ENCODE measurements around the gene ELK1. TPM values are rescaled to one million over a fixed set of nuclear protein-coding genes. Genes with fewer than 3 reads are reported as not detected.

ELK1 gene
- total RNA-seq, 1 donor from 2014 or later = 29.2 TPM

- Histone ChIP-seq H3K27ac (no peak overlapping the region), H3K9me3 (no peaks in the 10 kb centered on the region), H3K4me1 (no peaks in the 10 kb centered on the region), H3K27me3 (no peaks in the 10 kb centered on the region), H3K4me3 (peak overlapping the region; percentile 14), H3K36me3 (no peaks in the 10 kb centered on the region)
- intact Hi-C loops (cut with DNase I) = no loop called here
- ATAC-seq = peak; percentile 31
- TF ChIP-seq CTCF (IDR thresholded peaks at IDR 0.05) = no peak
- DNase-seq = peak; percentile 64
Measured at GRCh38 chrX:47623540-47624027, 26.8 kb downstream of the ELK1 start.

- intact Hi-C loops (cut with DNase I) = no loop called here
Measured at GRCh38 chrX:47621851-47622250, 28.5 kb downstream of the ELK1 start.

GRCh38 chrX:47620303-47620685 lies 30.1 kb downstream of the ELK1 start:
- no peak for TF ChIP-seq CTCF (IDR thresholded peaks at IDR 0.05)
- H3K4me1 ChIP-seq = no peaks in the 10 kb centered on the region
- no peaks in the 10 kb centered on the region for H3K9me3 ChIP-seq
- no peak for ATAC-seq
- H3K36me3 ChIP-seq = no peaks in the 10 kb centered on the region
- DNase-seq = no peak
- intact Hi-C loops (cut with DNase I) = no loop called here
- H3K4me3 ChIP-seq = no peak overlapping the region
- no peak overlapping the region for H3K27ac ChIP-seq
- H3K27me3 ChIP-seq = no peaks in the 10 kb centered on the region

More at GRCh38 chrX:47621851-47622250, 28.5 kb downstream of the ELK1 start:
- H3K9me3 ChIP-seq = no peaks in the 10 kb centered on the region
- DNase-seq (no peak), ATAC-seq (no peak)
- H3K36me3 ChIP-seq = no peaks in the 10 kb centered on the region
- no peak overlapping the region for H3K27ac ChIP-seq
- H3K27me3 ChIP-seq = no peaks in the 10 kb centered on the region
- no peak for TF ChIP-seq CTCF (IDR thresholded peaks at IDR 0.05)
- no peaks in the 10 kb centered on the region for H3K4me1 ChIP-seq
- no peak overlapping the region for H3K4me3 ChIP-seq

- peak; percentile 88 for DNase-seq
- intact Hi-C loops (cut with DNase I) = no loop called here
- peak; percentile 99 for ATAC-seq
- Histone ChIP-seq H3K4me3 (peak within 1 kb of the TSS; percentile 38), H3K27me3 (no peaks in the 10 kb centered on the region), H3K4me1 (no peaks in the 10 kb centered on the region), H3K36me3 (no peaks in the 10 kb centered on the region), H3K9me3 (no peaks in the 10 kb centered on the region), H3K27ac (no peak within 1 kb of the TSS)
- no peak for TF ChIP-seq CTCF (IDR thresholded peaks at IDR 0.05)
Measured at GRCh38 chrX:47619486-47620302, 30.7 kb downstream of the ELK1 start, which contains the start of gene SYN1. Gene SYN1, minus strand, starts transcription at chrX:47619857. Its CDS starts 129 bp downstream, at chrX:47619728.

- no peaks in the 10 kb centered on the region for H3K27me3 ChIP-seq
- no peak for ATAC-seq
- no peak for TF ChIP-seq CTCF (IDR thresholded peaks at IDR 0.05)
- peak overlapping the region; percentile 38 for H3K4me3 ChIP-seq
- intact Hi-C loops (cut with DNase I) = no loop called here
- no peak overlapping the region for H3K27ac ChIP-seq
- no peaks in the 10 kb centered on the region for H3K4me1 ChIP-seq
- H3K9me3 ChIP-seq = no peaks in the 10 kb centered on the region
- H3K36me3 ChIP-seq = no peaks in the 10 kb centered on the region
- DNase-seq = no peak
Measured at GRCh38 chrX:47618923-47619485, 31.4 kb downstream of the ELK1 start.

All from upper lobe of right lung (tissue), 1 donor.